HG03354 (cell line): ENCODE data around the gene RCAN1.
A peak's percentile ranks its signal among the peaks of the same experiment; 100 is the strongest.

ENCODE experiments used
- ATAC-seq: cut with Tn5 transposase; IDR thresholded peaks from one replicate; pipeline ENCODE4 v1.9.1; 2021; ENCODE audit warnings: mild to moderate bottlenecking; ENCODE audit not compliant: unreplicated experiment, poor library complexity, severe bottlenecking

RCAN1 gene

GRCh38 chr21:34523019-34523555, 91.8 kb downstream of the RCAN1 start:
- ATAC-seq: no peak

DNA sequence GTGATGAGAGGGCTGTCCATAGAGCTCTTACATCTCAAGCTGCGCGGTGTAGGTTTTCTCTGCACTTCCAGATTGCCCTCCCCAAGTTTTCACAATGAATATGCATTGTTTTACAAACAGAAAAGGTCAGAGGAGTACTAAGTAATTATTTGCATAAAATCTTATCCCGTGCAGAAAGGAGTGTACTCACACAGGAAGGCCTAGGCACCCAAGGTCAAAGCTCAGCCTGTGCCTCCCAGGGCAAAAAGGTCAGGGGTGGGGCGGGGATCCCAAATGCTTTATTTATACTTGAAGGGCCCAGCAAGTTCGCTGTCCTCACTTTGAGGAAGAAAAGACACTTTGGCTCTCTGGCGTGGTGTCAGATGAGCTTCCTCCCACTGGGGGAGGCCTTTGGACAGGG, 92.6 kb downstream of the RCAN1 start:
- no peak for ATAC-seq

DNA sequence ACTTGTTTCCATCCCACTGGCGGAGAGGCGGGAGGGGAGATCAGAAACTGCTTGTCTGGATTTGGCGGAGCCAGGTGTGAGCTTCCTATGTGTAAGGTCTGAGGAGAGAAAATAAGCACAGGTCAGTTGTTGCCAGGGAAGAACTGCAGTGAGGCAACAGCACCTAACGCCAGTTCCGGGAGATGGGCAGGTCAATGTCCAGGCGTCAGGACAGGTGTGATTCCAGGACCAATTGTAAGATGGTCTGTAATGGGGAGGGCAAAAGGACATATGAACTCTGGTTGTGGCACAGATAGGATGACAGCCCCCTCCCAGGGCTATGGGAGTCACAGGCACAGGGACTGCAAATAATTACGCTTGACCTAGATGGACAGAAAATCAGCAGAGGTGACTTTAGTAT, 93.4 kb downstream of the RCAN1 start:
- ATAC-seq: no peak

- ATAC-seq: no peak
Measured at GRCh38 chr21:34520764-34521508, 94.0 kb downstream of the RCAN1 start.

- ATAC-seq: no peak
Measured at GRCh38 chr21:34520281-34520680, 94.6 kb downstream of the RCAN1 start.

DNA sequence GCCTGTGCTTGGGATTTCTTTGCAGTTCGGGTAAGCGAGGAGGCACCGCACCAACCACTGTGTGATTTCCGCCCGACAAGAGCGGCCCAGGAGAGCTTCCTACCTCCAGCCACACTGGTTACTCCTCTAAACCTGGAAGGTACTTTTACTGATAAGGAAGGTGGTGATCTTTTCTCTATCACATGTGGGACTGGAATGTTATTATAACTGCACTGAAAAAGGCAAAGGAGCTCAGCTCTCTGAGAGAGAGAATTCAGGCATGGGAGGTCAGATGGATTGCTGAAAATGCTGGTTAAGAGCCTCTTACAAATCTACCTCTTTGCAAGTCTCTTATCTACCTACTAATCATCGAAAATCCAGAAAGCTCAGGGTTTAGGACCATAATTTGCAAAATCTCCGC, 95.2 kb downstream of the RCAN1 start:
- ATAC-seq: no peak

DNA sequence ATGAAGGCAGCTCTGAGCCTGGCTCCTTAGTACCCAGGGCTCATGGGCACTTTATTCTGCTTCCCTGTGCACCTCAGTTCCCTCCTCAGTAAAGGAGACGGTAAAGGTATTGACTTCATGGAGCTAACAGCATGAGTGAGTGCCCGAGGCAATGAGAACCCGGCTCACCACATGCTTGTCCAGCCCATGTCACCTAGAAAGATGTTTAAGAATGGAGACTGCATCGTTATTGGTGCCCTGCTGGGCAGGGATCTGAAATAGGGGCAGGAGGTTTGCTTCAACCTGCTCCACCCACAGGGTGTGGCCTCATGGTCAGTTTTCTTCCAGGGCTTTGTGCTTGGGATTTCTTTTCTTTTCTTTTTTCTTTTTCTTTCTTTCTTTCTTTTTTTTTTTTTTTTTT, 95.9 kb downstream of the RCAN1 start:
- no peak for ATAC-seq

DNA sequence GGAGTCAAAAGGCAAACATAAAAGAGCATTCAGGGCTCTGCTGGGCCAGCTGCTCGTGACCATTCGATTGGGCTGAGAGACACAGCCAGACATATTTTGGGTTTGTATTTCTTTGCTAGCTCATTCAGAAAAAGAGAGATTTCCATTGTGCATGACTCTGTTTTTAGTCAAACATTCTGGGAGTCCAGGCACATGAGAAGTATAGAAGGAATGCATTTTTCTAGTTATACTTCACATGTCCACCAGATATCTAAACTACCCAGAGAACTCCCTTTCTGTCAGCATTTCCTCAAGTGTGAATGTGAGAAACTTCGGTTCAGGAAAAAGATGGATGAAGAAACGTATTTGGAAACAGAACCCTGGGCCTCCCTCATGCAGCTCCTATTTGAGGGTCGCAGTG, 96.6 kb downstream of the RCAN1 start:
- no peak for ATAC-seq

GRCh38 chr21:34517491-34518245, 97.2 kb downstream of the RCAN1 start:
- ATAC-seq: no peak

DNA sequence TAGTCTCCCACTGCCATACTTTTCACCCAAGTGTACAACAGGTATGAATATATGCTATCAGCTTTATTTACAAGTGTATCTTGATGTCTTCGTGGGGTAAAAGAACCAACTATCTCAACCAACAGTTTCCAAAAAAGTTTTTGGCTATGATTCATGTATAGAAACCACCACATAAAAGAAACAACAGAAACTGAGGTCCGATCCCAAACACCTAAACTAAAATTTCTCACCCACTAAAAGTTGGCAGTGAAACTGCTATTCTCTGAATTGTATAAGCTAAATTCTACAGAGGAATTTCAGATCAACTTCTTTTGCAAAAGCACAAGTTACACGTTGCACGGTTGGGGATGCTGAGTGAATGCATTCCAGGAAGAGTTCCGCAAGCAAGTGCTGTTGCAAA, 97.9 kb downstream of the RCAN1 start:
- no peak for ATAC-seq

DNA sequence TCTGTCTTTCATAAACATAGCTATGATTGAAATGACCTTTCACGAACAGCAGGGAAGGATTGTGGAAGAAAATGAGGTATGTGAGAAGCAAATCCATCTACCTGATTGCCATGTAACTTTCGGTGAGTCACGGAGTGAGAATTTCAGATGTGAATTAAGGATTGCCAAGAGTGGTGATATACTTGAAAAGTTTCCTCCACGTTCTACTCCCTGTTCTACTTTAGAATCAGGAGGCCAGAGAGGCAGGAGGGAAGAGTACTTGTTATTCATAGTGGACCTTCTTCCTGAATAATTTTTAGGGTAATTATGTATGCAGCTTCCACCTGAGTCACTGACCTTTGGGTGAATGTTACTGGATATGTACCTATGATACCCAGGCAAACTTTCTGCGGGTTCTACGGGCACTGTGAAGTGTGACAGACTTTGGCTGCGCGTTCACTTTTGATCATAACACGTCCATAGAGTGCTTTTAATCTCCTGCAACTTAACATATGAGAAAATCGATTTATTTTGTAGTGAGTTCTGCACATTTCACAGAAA, 100.3 kb downstream of the RCAN1 start:
- no peak for ATAC-seq

DNA sequence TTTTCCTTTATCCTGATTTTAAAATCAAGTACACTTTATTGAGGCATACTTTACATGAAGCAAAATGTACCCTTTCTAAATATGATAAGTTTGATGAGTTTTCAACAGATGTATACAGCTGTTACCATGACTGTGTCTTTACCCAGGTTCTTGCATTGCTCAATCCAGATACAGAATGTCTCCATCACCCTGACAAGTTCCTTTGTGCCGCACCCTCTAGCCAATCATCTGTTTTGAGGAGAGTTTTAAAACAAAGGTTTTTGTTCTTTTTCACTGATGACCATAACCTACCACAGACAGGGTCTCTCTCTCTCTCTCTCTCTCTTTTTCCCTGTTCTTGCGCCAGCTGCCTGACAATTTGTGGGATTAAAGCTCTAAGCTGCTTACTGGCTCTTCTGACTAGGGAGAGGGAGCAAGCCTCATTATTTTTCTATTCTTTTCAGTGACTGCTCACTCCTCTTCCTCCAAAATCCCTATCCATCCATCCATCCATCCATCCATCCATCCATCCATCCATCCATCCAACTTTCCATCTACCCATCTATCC, 101.7 kb downstream of the RCAN1 start:
- no peak for ATAC-seq

DNA sequence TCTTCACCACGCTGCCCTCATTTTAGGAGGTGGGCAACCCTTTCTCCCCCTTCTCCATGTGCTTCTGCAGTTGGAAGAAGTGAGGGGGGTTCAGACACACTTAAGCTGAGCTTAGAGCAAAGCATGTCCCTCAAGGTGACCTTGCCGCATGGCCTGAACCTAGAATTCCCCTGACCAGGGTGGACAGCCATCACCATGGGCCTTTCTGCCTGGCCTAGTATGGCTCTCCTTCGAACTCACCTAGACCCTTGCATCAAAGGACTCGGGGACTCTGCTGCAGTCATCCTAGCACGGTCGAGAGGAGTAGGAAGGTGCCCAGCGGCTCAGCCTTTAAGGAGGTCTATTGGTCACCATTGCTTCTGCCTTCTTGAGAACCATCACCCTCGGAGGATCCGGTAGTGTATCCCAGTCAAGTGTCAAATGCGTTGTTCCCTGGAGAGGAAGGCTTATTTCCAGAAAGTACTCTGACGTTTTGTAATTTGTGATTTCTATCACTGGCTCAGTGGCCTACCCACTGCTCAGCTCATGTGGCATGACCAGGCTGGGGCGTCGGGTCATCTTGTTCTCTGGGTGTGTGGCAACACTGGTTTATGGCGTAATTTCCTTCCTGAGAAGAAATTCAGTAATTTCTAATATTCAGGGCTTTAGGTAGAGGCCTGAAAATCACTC, 103.0 kb downstream of the RCAN1 start, which contains the start of gene KCNE1:
KCNE1 (minus strand) TSS at position 424 of the 669 bp plus-strand sequence. CDS start 62,576 bp downstream, outside the sequence.
- no peak for ATAC-seq

DNA sequence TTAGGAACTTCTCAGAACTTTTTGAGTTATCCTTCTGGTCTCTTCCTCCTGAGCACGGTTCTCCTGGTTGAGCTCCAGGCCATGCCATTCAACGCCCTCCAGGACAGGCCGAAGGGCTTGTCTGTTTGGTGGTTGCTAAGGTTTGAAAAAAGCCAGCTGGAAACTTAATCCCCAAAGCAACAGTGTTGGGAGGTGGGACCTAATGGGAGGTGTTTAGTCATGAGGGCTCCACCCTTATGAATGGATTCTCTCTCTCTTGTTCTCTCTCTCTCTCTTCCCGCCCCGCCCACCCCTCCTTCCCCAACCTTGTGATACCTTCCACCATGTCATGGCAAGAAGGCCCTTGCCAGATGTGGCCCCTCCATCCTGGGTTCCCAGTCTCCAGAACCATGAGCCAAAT, 103.7 kb downstream of the RCAN1 start:
- no peak for ATAC-seq

GRCh38 chr21:34510148-34511142, 104.5 kb downstream of the RCAN1 start:
- peak; percentile 47 for ATAC-seq

- no peak for ATAC-seq
Measured at GRCh38 chr21:34509151-34509550, 105.8 kb downstream of the RCAN1 start.

- no peak for ATAC-seq
Measured at GRCh38 chr21:34504595-34504994, 110.3 kb downstream of the RCAN1 start.

DNA sequence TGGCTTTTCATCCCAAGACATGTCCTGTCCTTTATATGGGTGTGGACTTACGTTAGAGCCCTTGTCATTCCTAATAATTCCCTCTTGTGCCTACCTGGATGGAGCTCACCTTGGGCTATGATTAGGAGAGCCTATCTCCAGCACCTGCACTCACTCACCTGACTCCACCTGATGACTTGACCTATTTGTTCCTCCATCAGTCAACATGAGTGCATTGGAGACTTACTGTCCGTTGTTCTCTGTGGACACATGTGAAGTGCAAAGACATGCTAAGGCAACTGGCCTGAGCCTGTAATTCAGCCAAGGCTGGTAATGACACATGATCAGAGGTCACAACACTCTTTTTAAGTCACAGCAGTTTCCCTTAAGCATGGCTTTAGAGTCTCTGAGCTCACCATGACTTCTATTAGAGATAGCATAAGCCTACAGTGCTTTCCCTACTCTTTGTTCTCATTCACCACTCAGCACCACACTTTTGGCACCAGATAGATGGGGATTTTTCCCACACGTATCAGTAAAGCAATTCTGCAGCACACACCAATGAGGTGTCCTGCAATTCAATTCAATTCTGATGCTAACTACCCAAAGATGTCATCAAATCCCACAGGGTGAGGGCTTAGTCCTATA, 112.3 kb downstream of the RCAN1 start:
- ATAC-seq: no peak
